ENCODE data around the gene FAM131A. TPM values are rescaled to one million over a fixed set of nuclear protein-coding genes. Genes with fewer than 3 reads are reported as not detected.

Gene FAM131A
- total RNA-seq, 1 donor from 2014 or later: 28.5 TPM

DNA sequence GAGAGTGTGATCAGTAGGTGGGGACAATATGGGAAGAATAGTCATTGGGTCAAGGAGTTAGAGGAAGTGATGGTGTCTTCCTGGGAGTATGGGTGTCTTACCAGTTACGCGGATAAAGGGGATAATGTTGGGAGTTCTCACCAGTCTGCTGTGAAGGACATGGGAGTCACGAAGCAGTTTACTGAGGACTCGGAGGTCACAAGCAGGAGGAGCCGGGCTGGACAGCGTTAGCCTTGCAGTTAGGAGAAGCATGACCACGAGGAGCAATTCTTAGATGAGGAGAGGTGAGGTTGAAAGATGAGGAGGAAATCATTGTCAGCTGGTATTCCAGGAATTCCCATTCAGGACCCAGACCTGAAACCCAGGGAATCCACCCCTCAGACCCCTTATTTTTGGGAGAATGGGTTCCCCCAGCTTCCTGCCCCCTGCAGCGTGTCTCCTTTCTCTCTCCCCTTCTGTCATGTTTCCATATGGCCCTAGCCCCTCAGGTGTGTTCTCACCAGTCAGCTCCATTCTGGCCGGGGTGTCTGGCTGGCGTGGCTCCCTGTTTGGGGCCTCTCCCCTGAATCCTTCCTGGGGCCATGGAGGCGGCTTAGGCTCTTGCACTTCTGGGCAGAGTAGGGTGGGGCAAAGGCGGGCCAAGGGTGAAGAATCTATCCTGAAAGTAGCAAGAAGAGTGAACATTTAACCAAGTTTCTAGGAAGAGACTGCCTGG is 38.5 kb downstream of the FAM131A start:
- no peaks in the 10 kb centered on the region for H3K36me3 ChIP-seq
- no peak for DNase-seq (ENCODE audit: extremely low spot score in 2 of 2)
- no peak overlapping the region for H3K27ac ChIP-seq
- intact Hi-C loops (cut with DNase I): loop anchor here (10.0 kb wide), 1 partner anchor 139 kb away; no protein-coding TSS in a partner anchor
- TF ChIP-seq POLR2A (IDR thresholded peaks at IDR 0.05) (no peak), POLR2AphosphoS5 (IDR thresholded peaks at IDR 0.05; ENCODE audit: insufficient read depth in 1 of 2, low read depth in 1 of 2) (no peak)
- TF ChIP-seq, protein P1, sequence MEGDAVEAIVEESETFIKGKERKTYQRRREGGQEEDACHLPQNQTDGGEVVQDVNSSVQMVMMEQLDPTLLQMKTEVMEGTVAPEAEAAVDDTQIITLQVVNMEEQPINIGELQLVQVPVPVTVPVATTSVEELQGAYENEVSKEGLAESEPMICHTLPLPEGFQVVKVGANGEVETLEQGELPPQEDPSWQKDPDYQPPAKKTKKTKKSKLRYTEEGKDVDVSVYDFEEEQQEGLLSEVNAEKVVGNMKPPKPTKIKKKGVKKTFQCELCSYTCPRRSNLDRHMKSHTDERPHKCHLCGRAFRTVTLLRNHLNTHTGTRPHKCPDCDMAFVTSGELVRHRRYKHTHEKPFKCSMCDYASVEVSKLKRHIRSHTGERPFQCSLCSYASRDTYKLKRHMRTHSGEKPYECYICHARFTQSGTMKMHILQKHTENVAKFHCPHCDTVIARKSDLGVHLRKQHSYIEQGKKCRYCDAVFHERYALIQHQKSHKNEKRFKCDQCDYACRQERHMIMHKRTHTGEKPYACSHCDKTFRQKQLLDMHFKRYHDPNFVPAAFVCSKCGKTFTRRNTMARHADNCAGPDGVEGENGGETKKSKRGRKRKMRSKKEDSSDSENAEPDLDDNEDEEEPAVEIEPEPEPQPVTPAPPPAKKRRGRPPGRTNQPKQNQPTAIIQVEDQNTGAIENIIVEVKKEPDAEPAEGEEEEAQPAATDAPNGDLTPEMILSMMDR (IDR thresholded peaks at IDR 0.05): no peak
- no peaks in the 10 kb centered on the region for H3K9me3 ChIP-seq
- H3K4me3 ChIP-seq: no peak overlapping the region
- H3K4me1 ChIP-seq: peaks cover 47% of the 10 kb centered on the region
- H3K27me3 ChIP-seq: no peaks in the 10 kb centered on the region

DNA sequence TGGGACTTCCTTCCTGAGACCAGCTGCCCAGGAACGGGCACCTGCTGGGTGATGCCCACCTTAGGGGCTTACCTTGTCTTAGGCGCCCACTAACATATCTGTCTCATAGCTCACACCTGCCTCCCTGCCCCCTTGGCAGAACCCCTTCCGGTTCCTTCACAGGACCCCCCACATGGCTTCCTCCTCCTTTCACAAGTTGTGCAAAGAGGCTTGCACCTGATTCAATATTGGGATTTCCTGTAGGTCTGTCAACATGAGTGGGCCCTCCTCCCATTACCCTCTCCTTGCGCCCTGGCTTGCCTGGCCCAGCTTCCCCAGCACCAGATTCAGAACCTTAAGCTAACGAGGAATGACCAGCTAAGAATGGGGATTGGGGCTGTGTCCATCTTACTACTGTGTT is 40.0 kb downstream of the FAM131A start:
- Histone ChIP-seq H3K27me3 (no peaks in the 10 kb centered on the region), H3K4me3 (no peak overlapping the region), H3K4me1 (peaks cover 47% of the 10 kb centered on the region), H3K27ac (peak overlapping the region; percentile 91), H3K36me3 (no peaks in the 10 kb centered on the region), H3K9me3 (no peaks in the 10 kb centered on the region)
- no peak for DNase-seq (ENCODE audit: extremely low spot score in 2 of 2)
- intact Hi-C loops (cut with DNase I): loop anchor here (10.0 kb wide), 1 partner anchor 137 kb away; no protein-coding TSS in a partner anchor
- TF ChIP-seq POLR2A (IDR thresholded peaks at IDR 0.05) (no peak), POLR2AphosphoS5 (IDR thresholded peaks at IDR 0.05; ENCODE audit: insufficient read depth in 1 of 2, low read depth in 1 of 2) (no peak)
- TF ChIP-seq, protein P1 (IDR thresholded peaks at IDR 0.05): no peak

DNA sequence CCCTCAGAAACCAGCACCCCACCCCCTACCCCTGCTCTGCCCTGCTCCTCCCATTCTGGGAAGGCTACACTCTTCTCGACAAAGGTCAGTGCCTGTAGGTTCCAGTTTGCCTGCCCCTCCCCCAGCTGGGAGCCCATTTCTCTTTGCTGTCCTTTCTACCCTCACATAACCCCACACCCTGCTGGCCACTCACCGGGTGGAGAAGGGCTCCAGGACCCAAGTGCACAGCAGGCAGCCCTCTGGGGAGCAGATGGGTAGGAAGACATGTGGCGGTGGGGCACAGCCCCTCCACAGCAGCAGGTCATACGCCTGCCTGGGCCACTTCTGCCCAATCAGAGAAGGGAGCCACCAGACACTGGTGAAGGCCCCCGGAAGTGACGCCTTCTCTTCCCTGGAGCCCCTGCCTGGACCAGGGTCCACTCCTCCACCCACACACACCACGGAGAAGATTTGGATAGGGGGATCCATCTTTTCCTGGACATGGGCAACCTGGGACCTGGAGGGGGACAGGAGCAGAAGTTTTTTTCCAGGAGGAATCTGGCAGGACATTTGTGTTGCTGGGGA is 40.6 kb downstream of the FAM131A start, which contains the start of gene THPO:
Gene THPO, minus strand, starts transcription at position 326 of the 564 bp plus-strand sequence. CDS start 1,948 bp downstream, outside the sequence.
- no peak for DNase-seq (ENCODE audit: extremely low spot score in 2 of 2)
- no peaks in the 10 kb centered on the region for H3K9me3 ChIP-seq
- no peaks in the 10 kb centered on the region for H3K36me3 ChIP-seq
- H3K27ac ChIP-seq: peak within 1 kb of the TSS; percentile 91
- no peak for TF ChIP-seq POLR2AphosphoS5 (IDR thresholded peaks at IDR 0.05; ENCODE audit: insufficient read depth in 1 of 2, low read depth in 1 of 2)
- no peak for TF ChIP-seq POLR2A (IDR thresholded peaks at IDR 0.05)
- TF ChIP-seq, protein P1 (IDR thresholded peaks at IDR 0.05): no peak
- H3K4me3 ChIP-seq: peak within 1 kb of the TSS; percentile 44 to 89
- H3K27me3 ChIP-seq: no peaks in the 10 kb centered on the region
- peaks cover 43% of the 10 kb centered on the region for H3K4me1 ChIP-seq
- intact Hi-C loops (cut with DNase I): loop anchor here (10.0 kb wide), 1 partner anchor 137 kb away; no protein-coding TSS in a partner anchor

DNA sequence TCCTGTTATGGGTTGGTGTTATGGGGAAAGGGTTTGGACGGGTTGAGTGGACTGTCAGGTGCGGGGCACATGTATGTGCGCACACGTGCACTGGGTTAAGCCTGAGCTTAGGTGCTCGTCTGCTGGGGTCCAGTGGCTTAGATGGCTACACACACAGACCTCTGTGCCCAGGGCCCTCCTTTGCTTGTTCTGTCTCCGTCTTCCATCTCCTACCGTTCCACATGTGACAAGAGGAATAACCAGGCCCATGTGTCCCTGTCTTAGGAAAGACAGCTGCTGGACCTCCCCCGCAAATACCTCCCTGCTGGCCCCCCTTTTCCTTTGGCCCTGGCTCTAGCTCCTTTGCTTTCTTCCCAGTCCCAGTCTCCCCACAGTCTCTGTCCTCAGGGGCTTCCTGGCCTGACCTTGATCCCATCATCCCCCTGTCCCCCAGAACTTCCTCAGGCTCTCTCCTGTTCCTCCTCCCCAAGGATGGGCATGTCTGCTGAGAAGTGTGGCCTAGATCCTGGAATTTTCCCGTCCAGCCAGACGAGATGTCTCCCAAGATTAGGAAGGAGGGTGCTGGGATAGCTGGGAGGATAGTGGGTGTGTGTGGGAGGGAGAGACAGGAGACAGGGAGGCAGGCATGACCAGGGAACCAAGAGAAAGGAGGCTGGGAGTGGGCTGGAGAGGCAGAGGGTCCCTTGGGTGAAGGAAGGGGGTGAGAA is 41.4 kb downstream of the FAM131A start:
- H3K9me3 ChIP-seq: no peaks in the 10 kb centered on the region
- TF ChIP-seq POLR2AphosphoS5 (IDR thresholded peaks at IDR 0.05; ENCODE audit: insufficient read depth in 1 of 2, low read depth in 1 of 2): peak in 1 of 2 donors; percentile 9
- TF ChIP-seq, protein P1 (IDR thresholded peaks at IDR 0.05): no peak
- H3K36me3 ChIP-seq: no peaks in the 10 kb centered on the region
- H3K4me3 ChIP-seq: peak overlapping the region; percentile 44 to 89
- no peak for DNase-seq (ENCODE audit: extremely low spot score in 2 of 2)
- peak overlapping the region; percentile 91 for H3K27ac ChIP-seq
- peaks cover 34% of the 10 kb centered on the region for H3K4me1 ChIP-seq
- intact Hi-C loops (cut with DNase I): loop anchor here (10.0 kb wide), 1 partner anchor 136 kb away; no protein-coding TSS in a partner anchor
- H3K27me3 ChIP-seq: no peaks in the 10 kb centered on the region
